Chondrocyte (in vitro differentiated cells): ENCODE measurements around the gene ADAT3. TPM values are rescaled to one million over a fixed set of nuclear protein-coding genes. Genes with fewer than 3 reads are reported as not detected.

Experiments
- DNase-seq: peaks from one replicate; pipeline ENCODE4 v3.0.0; 2021; ENCODE audit warnings: mixed read lengths, low spot score
- H3K27ac Mint-ChIP-seq: one replicate; pipeline ENCODE4 v1.8.0; 2021; ENCODE audit warnings: mild to moderate bottlenecking, moderate library complexity, mixed read lengths; ENCODE audit not compliant: unreplicated experiment
- H3K27me3 Mint-ChIP-seq: 2 replicates; pipeline ENCODE4 v1.8.0; 2021; ENCODE audit warnings: low read depth, mixed read lengths
- H3K36me3 Mint-ChIP-seq: 2 replicates; pipeline ENCODE4 v1.8.0; 2021; ENCODE audit warnings: low read depth, mixed read lengths
- H3K4me1 Mint-ChIP-seq: 2 replicates; pipeline ENCODE4 v1.8.0; 2021; ENCODE audit warnings: low read depth, mild to moderate bottlenecking, mixed read lengths
- H3K4me3 Mint-ChIP-seq: one replicate; pipeline ENCODE4 v1.8.0; 2021; ENCODE audit warnings: mild to moderate bottlenecking, moderate library complexity, mixed read lengths; ENCODE audit not compliant: unreplicated experiment
- H3K9me3 Mint-ChIP-seq: 2 replicates; pipeline ENCODE4 v1.8.0; 2021; ENCODE audit warnings: low read depth, mixed read lengths
- total RNA-seq: library from RNA; stranded (reverse); gene quantifications from 3 replicates; pipeline ENCODE4 v1.2.1, GENCODE V29; 2021
- TF ChIP-seq, protein P1 (sequence below): fragments of 200-600 bp; sonication (generic); IDR thresholded peaks from 2 replicates; pipeline ENCODE4 v1.5.0; 2021; ENCODE audit warnings: antibody characterized with exemption, mild to moderate bottlenecking, moderate library complexity

The ADAT3 gene
- total RNA-seq, 1 donor from 2014 or later = 3.6 TPM

DNA sequence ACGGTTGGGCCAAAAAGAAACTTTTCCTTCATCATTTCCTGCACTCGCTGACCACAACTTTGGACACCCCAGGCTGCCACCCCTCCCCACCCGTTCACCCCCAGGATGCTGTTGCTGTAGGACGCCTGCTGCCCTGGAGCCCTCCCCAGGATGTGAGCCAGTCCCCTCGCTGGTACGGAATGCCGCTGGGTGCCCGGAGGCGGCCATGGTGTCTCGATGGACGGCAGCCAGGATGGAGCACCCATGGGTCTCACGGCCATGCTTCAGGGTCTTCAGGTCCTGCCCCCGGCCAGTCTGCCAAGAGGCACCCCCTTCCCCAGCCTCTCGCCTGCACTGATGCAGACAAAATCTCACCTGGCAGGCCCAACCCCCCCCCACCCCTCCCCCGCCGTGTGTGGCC is 20.3 kb downstream of the ADAT3 start:
- Mint-ChIP-seq H3K9me3 (no peaks in the 10 kb centered on the region), H3K27me3 (no peaks in the 10 kb centered on the region), H3K4me3 (no peak overlapping the region), H3K36me3 (peaks cover 8% of the 10 kb centered on the region), H3K4me1 (peaks cover 8% of the 10 kb centered on the region), H3K27ac (no peak overlapping the region)
- no peak for DNase-seq
- TF ChIP-seq, protein P1, sequence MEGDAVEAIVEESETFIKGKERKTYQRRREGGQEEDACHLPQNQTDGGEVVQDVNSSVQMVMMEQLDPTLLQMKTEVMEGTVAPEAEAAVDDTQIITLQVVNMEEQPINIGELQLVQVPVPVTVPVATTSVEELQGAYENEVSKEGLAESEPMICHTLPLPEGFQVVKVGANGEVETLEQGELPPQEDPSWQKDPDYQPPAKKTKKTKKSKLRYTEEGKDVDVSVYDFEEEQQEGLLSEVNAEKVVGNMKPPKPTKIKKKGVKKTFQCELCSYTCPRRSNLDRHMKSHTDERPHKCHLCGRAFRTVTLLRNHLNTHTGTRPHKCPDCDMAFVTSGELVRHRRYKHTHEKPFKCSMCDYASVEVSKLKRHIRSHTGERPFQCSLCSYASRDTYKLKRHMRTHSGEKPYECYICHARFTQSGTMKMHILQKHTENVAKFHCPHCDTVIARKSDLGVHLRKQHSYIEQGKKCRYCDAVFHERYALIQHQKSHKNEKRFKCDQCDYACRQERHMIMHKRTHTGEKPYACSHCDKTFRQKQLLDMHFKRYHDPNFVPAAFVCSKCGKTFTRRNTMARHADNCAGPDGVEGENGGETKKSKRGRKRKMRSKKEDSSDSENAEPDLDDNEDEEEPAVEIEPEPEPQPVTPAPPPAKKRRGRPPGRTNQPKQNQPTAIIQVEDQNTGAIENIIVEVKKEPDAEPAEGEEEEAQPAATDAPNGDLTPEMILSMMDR = no peak

DNA sequence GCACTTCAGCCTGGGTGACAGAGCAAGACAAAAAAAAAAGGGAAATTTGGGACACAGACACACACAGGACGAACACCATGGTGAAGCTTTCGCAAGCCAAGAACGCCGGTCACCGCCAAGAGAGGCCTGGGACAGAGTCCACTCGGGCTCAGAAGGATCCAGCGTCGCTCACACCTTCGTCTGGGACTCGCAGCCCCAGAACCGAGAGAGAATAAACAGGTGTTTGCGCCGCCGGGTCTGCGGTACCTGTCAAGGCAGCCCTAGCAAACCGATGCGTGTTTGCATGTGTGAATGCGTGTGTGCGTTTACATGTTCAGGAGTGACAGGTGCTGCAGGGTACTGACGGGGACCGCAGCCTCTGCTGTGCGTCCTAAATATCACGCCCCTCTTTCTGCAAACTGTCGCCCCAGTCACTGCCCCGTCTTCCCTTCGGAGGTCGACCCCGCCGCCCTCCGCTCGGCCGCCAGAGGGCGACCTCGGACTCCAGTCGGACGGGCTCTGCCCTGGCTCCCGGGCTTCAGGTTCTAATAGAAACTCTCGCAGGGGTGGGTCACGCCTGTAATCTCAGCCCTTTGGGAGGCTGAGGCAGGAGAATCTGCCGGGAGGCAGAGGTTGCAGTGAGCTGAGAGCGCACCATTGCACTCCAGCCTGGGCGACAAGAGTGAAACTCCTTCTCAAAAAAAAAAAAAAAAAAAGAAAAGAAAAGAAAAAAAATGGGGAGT is 24.0 kb downstream of the ADAT3 start:
- H3K36me3 Mint-ChIP-seq = peaks cover 4% of the 10 kb centered on the region
- peaks cover 8% of the 10 kb centered on the region for H3K4me1 Mint-ChIP-seq
- DNase-seq = no peak
- peak overlapping the region; percentile 76 for H3K4me3 Mint-ChIP-seq
- TF ChIP-seq, protein P1 = peak; percentile 91
- no peaks in the 10 kb centered on the region for H3K9me3 Mint-ChIP-seq
- H3K27ac Mint-ChIP-seq = peak overlapping the region; percentile 36
- H3K27me3 Mint-ChIP-seq = no peaks in the 10 kb centered on the region

DNA sequence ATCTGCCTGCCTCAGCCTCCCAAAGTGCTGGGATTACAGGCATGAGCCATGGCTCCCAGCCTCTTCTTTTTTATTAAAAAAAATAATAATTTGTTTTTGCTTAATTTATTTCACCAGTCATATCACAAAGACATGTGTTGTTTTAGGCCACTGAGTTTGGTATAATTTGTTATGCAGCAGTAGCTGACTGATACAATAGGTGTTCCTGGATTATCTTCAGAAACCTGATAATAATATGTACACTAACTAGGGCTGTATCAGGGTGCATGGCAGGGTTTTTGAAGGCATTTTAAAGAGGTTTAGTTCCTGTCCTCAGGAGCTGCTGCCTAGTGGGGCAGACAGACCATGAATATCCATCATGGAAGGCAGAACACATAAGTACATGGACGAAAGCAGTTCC is 26.2 kb downstream of the ADAT3 start:
- no peak for DNase-seq
- Mint-ChIP-seq H3K27ac (no peak overlapping the region), H3K9me3 (peaks cover 2% of the 10 kb centered on the region), H3K4me1 (peaks cover 8% of the 10 kb centered on the region), H3K36me3 (peaks cover 2% of the 10 kb centered on the region), H3K27me3 (no peaks in the 10 kb centered on the region), H3K4me3 (no peak overlapping the region)
- TF ChIP-seq, protein P1 = no peak

DNA sequence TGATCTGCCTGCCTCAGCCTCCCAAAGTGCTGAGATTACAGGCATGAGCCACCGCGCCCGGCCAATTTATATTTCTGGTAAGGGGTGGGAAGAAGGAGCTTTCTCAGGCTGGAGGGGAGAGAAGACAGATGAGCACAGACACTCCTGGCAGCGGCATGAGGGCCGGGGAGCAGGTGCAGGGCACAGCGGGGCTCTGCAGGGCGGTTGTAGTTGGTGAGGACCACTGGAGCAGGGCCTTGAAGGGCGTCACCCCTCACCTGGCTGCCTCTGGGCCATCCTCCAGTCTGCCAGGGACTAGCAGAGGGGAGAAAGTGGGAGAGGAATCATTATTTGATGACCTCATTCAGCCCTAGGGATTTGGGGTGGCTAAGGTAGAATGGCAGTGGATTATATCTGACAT is 27.2 kb downstream of the ADAT3 start:
- Mint-ChIP-seq H3K27me3 (no peaks in the 10 kb centered on the region), H3K4me1 (peaks cover 8% of the 10 kb centered on the region), H3K27ac (no peak overlapping the region), H3K9me3 (peaks cover 2% of the 10 kb centered on the region), H3K4me3 (no peak overlapping the region), H3K36me3 (peaks cover 2% of the 10 kb centered on the region)
- no peak for DNase-seq
- TF ChIP-seq, protein P1 = no peak

DNA sequence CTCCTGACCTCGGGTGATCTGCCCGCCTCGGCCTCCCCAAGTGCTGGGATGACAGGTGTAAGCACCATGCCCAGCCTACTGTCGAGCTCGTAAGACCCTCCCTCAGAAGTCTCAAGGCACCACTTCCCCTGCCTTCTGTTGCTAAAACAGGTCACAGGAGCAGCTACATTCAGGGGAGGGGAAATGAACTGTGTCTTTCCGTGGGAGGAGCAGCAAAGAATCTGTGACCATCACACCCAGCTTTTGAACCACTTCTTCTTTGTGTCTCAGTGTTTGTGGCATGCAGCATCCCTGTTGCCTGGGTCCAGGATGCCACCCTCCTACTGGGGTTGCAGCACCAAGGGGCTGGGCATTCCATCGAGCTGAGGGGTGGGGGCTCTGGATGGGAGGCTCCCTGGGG is 28.0 kb downstream of the ADAT3 start:
- Mint-ChIP-seq H3K36me3 (peaks cover 2% of the 10 kb centered on the region), H3K9me3 (peaks cover 2% of the 10 kb centered on the region), H3K27me3 (no peaks in the 10 kb centered on the region), H3K4me1 (peaks cover 8% of the 10 kb centered on the region), H3K4me3 (no peak overlapping the region), H3K27ac (no peak overlapping the region)
- no peak for DNase-seq
- TF ChIP-seq, protein P1 = no peak
